Measurements from ENCODE around the gene PIGC. TPM values are rescaled to one million over a fixed set of nuclear protein-coding genes. Genes with fewer than 3 reads are reported as not detected.
"Not testable (repeated sequence)": the region's sequence is repeated elsewhere in the genome, so short reads cannot be mapped to it uniquely, and the experiment has no call there.

Gene PIGC
- total RNA-seq, 3 donors from 2014 or later, result 20.3 to 39.2 (median 29.3) TPM

DNA sequence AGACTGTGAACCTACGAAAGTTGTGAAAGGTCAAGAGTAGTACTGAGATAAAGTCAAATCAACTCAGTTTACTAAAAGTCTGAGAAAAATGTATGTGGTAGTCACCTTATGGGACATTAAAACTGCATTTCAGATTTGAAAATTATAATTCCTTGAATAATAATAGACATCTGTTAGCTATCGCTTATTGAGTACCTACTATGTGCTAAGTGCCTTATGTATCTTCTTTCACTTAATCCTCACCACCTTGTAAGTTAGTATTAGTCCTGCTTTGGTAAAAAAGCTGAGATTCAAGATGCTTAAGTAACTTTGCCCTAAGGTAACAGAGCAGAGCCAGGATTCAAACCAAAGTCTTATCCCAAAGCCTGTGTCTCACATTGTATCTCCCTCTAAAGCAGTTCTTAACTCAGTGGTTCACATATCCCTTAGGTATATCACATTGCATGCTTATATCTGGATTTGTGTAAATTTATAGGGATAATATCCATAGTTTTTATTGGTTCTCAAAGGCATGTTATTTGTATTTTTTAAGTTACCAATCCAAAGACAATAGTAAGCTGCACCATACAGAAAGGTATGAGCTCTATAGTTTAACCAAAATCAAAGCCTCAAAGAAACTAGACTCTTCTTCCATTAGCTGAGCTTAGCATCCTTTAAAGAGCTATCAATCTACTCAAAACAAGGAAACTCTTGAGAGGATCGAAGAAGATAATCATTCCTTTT lies 865 bp downstream of the PIGC start:
- no peak for DNase-seq (ENCODE audit: low spot score in 2 of 2)
- intact Hi-C loops (cut with DNase I; ENCODE audit: low total_unique reads), result no loop called here
- Histone ChIP-seq H3K4me1 (peaks cover 0 to 13% of the 10 kb centered on the region in 2 donors), H3K27ac (peak overlapping the region in 1 of 2 donors; percentile 90), H3K36me3 (no peaks in the 10 kb centered on the region), H3K27me3 (no peaks in the 10 kb centered on the region), H3K9me3 (no peaks in the 10 kb centered on the region), H3K4me3 (peak overlapping the region; percentile 74 to 96 (median 95))
- TF ChIP-seq, protein P1, sequence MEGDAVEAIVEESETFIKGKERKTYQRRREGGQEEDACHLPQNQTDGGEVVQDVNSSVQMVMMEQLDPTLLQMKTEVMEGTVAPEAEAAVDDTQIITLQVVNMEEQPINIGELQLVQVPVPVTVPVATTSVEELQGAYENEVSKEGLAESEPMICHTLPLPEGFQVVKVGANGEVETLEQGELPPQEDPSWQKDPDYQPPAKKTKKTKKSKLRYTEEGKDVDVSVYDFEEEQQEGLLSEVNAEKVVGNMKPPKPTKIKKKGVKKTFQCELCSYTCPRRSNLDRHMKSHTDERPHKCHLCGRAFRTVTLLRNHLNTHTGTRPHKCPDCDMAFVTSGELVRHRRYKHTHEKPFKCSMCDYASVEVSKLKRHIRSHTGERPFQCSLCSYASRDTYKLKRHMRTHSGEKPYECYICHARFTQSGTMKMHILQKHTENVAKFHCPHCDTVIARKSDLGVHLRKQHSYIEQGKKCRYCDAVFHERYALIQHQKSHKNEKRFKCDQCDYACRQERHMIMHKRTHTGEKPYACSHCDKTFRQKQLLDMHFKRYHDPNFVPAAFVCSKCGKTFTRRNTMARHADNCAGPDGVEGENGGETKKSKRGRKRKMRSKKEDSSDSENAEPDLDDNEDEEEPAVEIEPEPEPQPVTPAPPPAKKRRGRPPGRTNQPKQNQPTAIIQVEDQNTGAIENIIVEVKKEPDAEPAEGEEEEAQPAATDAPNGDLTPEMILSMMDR (IDR thresholded peaks at IDR 0.05), result no peak
- TF ChIP-seq POLR2A (IDR thresholded peaks at IDR 0.05) (no peak), POLR2AphosphoS5 (IDR thresholded peaks at IDR 0.05) (no peak)

DNA sequence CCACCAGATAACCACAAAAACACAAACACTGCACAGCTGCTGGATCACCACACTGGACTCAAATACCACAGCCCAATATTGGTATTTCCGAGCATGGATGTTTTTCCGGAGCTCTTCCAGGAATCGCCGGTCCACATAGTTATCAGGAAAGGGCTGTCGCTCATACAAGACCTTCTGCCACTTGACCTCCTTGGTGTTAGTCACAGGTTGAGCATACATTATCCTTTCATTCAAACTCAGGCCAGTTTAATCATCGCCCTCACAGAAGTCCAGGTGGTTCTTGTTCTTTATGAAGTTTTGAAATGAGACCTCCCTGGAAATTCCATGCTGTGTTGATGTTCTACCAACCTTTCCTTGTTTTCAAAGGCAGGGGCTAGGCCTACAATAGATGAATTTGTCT lies 1.5 kb downstream of the PIGC start:
- no peaks in the 10 kb centered on the region for H3K27me3 ChIP-seq
- peak overlapping the region in 1 of 3 donors; percentile 74 for H3K4me3 ChIP-seq

DNA sequence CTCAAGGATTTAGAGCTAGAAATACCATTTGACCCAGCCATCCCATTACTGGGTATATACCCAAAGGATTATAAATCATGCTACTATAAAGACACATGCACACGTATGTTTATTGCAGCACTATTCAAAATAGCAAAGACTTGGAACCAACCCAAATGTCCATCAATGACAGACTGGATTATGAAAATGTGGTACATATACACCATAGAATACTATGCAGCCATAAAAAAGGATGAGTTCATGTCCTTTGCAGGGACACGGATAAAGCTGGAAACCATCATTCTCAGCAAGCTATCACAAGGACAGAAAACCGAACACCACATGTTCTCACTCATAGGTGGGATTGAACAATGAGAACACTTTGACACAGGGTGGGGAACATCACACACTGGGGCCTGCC lies 6.7 kb downstream of the PIGC start:
- H3K9me3 ChIP-seq; intact Hi-C loops (cut with DNase I; ENCODE audit: low total_unique reads); H3K4me3 ChIP-seq; H3K36me3 ChIP-seq; H3K4me1 ChIP-seq; DNase-seq (ENCODE audit: low spot score in 2 of 2); H3K27ac ChIP-seq; H3K27me3 ChIP-seq: not testable (repeated sequence)

More for the DNA sequence above, 1.5 kb downstream of the PIGC start:
- Histone ChIP-seq H3K27ac (no peak overlapping the region), H3K36me3 (no peaks in the 10 kb centered on the region), H3K9me3 (no peaks in the 10 kb centered on the region), H3K4me1 (peaks cover 0 to 13% of the 10 kb centered on the region in 2 donors)
- DNase-seq (ENCODE audit: low spot score in 2 of 2), result no peak
- intact Hi-C loops (cut with DNase I; ENCODE audit: low total_unique reads), result no loop called here
- no peak for TF ChIP-seq POLR2A (IDR thresholded peaks at IDR 0.05)
- no peak for TF ChIP-seq POLR2AphosphoS5 (IDR thresholded peaks at IDR 0.05)
- TF ChIP-seq, protein P1 (IDR thresholded peaks at IDR 0.05), result no peak

DNA sequence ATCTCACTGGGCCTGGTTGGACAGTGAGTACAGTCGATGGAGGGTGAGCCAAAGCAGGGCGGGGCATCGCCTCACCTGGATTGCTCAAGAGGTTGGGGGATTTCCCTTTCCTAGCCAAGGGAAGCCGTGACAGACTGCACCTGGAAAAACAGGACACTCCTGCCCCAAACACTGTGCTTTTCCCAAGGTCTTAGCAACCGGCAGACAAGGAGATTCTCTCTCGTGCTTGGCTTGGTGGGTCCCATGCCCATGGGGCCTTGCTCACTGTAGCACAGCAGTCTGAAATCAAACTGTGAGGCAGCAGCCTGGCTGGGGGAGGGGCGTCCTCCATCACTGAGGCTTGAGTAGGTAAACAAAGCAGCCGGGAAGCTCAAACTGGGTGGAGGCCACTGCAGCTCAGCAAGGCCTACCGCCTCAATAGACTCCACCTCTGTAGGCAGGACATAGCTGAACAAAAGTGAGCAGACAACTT lies 12.1 kb downstream of the PIGC start:
- Histone ChIP-seq H3K9me3 (no peaks in the 10 kb centered on the region), H3K27ac (peak overlapping the region; percentile 80 to 83), H3K4me3 (peak overlapping the region in 2 of 3 donors; percentile 12 to 16), H3K36me3 (no peaks in the 10 kb centered on the region), H3K27me3 (no peaks in the 10 kb centered on the region), H3K4me1 (no peaks in the 10 kb centered on the region)
- intact Hi-C loops (cut with DNase I; ENCODE audit: low total_unique reads), result no loop called here
- peak; percentile 68 to 72 for DNase-seq (ENCODE audit: low spot score in 2 of 2)
- TF ChIP-seq, protein P1 (IDR thresholded peaks at IDR 0.05), result no peak
- TF ChIP-seq POLR2AphosphoS5 (IDR thresholded peaks at IDR 0.05) (no peak), POLR2A (IDR thresholded peaks at IDR 0.05) (no peak)

DNA sequence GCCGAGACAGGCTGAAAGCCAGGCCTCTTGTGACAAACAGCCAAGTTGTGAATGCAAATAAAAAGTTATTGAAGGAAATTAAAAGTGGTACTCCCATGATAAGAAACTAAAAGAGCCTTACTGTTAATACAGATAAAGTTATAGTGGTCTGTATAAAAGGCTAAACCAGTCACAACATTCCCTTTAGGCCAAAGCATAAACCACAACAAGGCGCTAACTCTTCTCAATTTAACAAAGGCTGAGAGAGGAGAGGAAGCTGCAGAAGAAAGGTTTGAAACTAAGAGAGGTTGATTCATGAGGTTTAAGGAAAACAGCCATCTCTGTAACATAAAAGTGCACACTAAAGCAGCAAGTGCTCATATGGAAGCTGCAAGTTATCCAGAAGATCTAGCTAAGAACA lies 12.7 kb downstream of the PIGC start:
- TF ChIP-seq, protein P1 (IDR thresholded peaks at IDR 0.05), result no peak
- TF ChIP-seq POLR2A (IDR thresholded peaks at IDR 0.05), result no peak
- no peak for TF ChIP-seq POLR2AphosphoS5 (IDR thresholded peaks at IDR 0.05)
- no peak overlapping the region for H3K4me3 ChIP-seq
- H3K4me1 ChIP-seq, result no peaks in the 10 kb centered on the region
- H3K9me3 ChIP-seq, result no peaks in the 10 kb centered on the region
- H3K36me3 ChIP-seq, result no peaks in the 10 kb centered on the region
- peak overlapping the region in 1 of 2 donors; percentile 80 for H3K27ac ChIP-seq
- no peak for DNase-seq (ENCODE audit: low spot score in 2 of 2)
- no peaks in the 10 kb centered on the region for H3K27me3 ChIP-seq
- intact Hi-C loops (cut with DNase I; ENCODE audit: low total_unique reads), result no loop called here

Data from breast epithelium (tissue), 4 donors.